ENCODE data around the gene ASCL1.

The ASCL1 gene

GRCh38 chr12:102990419-102990818 is 32.9 kb downstream of the ASCL1 start:
- DNase-seq: peak; percentile 64

GRCh38 chr12:102992297-102992696 is 34.8 kb downstream of the ASCL1 start:
- DNase-seq: peak; percentile 91

- no peak for DNase-seq
These were observed 35.2 kb downstream of the ASCL1 start for GRCh38 chr12:102992720-102993119.

- DNase-seq: no peak
These were observed 36.1 kb downstream of the ASCL1 start for GRCh38 chr12:102993537-102993936.

- no peak for DNase-seq
These were observed 37.9 kb downstream of the ASCL1 start for GRCh38 chr12:102995372-102995771.
